GM12865 (cell line): Measurements from ENCODE around the gene PRR11.

Experiments
- DNase-seq: peaks from one replicate; pipeline ENCODE4 v3.0.0; 2010; ENCODE audit warnings: low read depth
- H3K4me3 ChIP-seq: 2 replicates; pipeline ENCODE4 v1.5.1; 2011; ENCODE audit warnings: mild to moderate bottlenecking, low read depth, low read length, control low read depth
- CTCF ChIP-seq: IDR thresholded peaks from 2 replicates; pipeline ENCODE4 v1.5.1; 2011; ENCODE audit warnings: low read length, control low read depth, low read depth, inconsistent platforms; ENCODE audit not compliant: insufficient read depth; ENCODE audit errors: missing control alignments

PRR11 gene

GRCh38 chr17:59234631-59235030 lies 79.1 kb downstream of the PRR11 start:
- DNase-seq: peak; percentile 19
- peak overlapping the region; percentile 28; the same call in 1 of the 2 replicates for H3K4me3 ChIP-seq
- no peak for TF ChIP-seq CTCF

DNA sequence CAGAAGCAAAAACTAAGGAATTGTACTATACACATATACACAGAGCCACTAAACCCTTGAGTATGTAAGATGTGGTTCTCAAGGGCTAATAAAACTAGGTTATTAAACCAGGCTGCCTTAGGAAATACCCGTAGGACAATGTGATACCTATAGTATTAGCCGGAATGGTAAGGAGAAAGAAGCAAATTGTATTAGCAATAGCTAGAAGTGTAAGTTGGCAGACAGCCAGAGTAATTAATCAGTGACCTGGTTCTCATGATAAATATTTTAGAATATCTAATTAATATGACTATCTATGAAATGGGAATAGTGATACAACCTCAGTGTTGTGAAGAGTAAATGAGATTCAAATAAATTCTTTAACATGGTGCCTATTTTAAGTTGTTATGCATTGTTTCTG lies 83.4 kb downstream of the PRR11 start:
- no peak overlapping the region for H3K4me3 ChIP-seq
- no peak for DNase-seq
- TF ChIP-seq CTCF: no peak

GRCh38 chr17:59244081-59244480 lies 88.5 kb downstream of the PRR11 start:
- no peak for DNase-seq
- no peak overlapping the region for H3K4me3 ChIP-seq
- no peak for TF ChIP-seq CTCF
